SU-DHL-6 (cell line): ENCODE measurements around the gene MREG.
A peak's percentile ranks its signal among the peaks of the same experiment; 100 is the strongest.

Source experiments
- H2AFZ ChIP-seq: fragments of 200-600 bp; sonication (generic); 2 replicates; pipeline ENCODE4 v1.6.1; 2014; ENCODE audit warnings: low read depth, mild to moderate bottlenecking, moderate library complexity, mixed read lengths, antibody characterized with exemption, low read length; ENCODE audit not compliant: severe bottlenecking
- H3F3A ChIP-seq: fragments of 200-600 bp; shearing (Covaris generic); 2 replicates; pipeline ENCODE4 v1.6.0; 2016; ENCODE audit warnings: antibody characterized with exemption, mild to moderate bottlenecking; ENCODE audit not compliant: insufficient read depth
- H3K27ac ChIP-seq: fragments of 200-600 bp; sonication (generic); 2 replicates; pipeline ENCODE4 v1.5.1; 2016; ENCODE audit warnings: low read depth, mild to moderate bottlenecking, low read length, moderate library complexity, mixed read lengths
- H3K27me3 ChIP-seq: fragments of 200-600 bp; sonication (generic), shearing (Covaris generic); 2 replicates; pipeline ENCODE4 v1.6.0; 2014; ENCODE audit warnings: mild to moderate bottlenecking, low read length
- H3K36me3 ChIP-seq: fragments of 200-600 bp; sonication (generic); 2 replicates; pipeline ENCODE4 v1.6.1; 2014; ENCODE audit warnings: mild to moderate bottlenecking, low read length, mixed read lengths
- H3K4me2 ChIP-seq: fragments of 300-600, 200-600 bp; shearing (Covaris generic), sonication (generic); 2 replicates; pipeline ENCODE4 v1.6.0; 2014; ENCODE audit warnings: low read length, low read depth, mild to moderate bottlenecking; ENCODE audit not compliant: poor library complexity, severe bottlenecking
- H3K4me3 ChIP-seq: fragments of 200-600 bp; sonication (generic); 2 replicates; pipeline ENCODE4 v1.5.1; 2014; ENCODE audit warnings: antibody characterized with exemption, low read length, mild to moderate bottlenecking, mixed read lengths; ENCODE audit not compliant: insufficient read depth, poor library complexity, severe bottlenecking
- H3K79me2 ChIP-seq: fragments of 200-600 bp; sonication (generic); 2 replicates; pipeline ENCODE4 v1.6.1; 2014; ENCODE audit warnings: mild to moderate bottlenecking, low read length, moderate library complexity; ENCODE audit not compliant: insufficient read depth
- H3K9ac ChIP-seq: fragments of 200-600 bp; sonication (generic); 2 replicates; pipeline ENCODE4 v1.7.0; 2014; ENCODE audit warnings: mild to moderate bottlenecking, low read length
- H3K9me2 ChIP-seq: fragments of 200-600 bp; sonication (generic); replicated peaks from 2 replicates; pipeline ENCODE4 v1.6.1; 2014; ENCODE audit warnings: low read length; ENCODE audit not compliant: insufficient read depth
- H3K9me3 ChIP-seq: fragments of 200-600 bp; sonication (generic); 2 replicates; pipeline ENCODE4 v1.6.1; 2014; ENCODE audit warnings: low read length, mixed read lengths; ENCODE audit not compliant: insufficient read depth
- H4K20me1 ChIP-seq: fragments of 200-600 bp; sonication (generic); 2 replicates; pipeline ENCODE4 v1.6.1; 2014; ENCODE audit warnings: low read depth, mild to moderate bottlenecking, antibody characterized with exemption, low read length, moderate library complexity, mixed read lengths
- EZH2phosphoT487 ChIP-seq: fragments of 200-600 bp; sonication (generic), shearing (Covaris generic); conservative IDR thresholded peaks from 2 replicates; pipeline ENCODE4 v1.6.1; 2018; ENCODE audit warnings: mild to moderate bottlenecking, antibody characterized with exemption, low read length, moderate library complexity, mixed read lengths
- TF ChIP-seq, protein P1 (sequence below): fragments of 200-600 bp; sonication (generic); IDR thresholded peaks from one replicate; pipeline ENCODE4 v1.5.1; 2017; ENCODE audit warnings: antibody characterized with exemption, mild to moderate bottlenecking, low read length, moderate library complexity; ENCODE audit not compliant: insufficient read depth, poor library complexity, severe bottlenecking

MREG gene

DNA sequence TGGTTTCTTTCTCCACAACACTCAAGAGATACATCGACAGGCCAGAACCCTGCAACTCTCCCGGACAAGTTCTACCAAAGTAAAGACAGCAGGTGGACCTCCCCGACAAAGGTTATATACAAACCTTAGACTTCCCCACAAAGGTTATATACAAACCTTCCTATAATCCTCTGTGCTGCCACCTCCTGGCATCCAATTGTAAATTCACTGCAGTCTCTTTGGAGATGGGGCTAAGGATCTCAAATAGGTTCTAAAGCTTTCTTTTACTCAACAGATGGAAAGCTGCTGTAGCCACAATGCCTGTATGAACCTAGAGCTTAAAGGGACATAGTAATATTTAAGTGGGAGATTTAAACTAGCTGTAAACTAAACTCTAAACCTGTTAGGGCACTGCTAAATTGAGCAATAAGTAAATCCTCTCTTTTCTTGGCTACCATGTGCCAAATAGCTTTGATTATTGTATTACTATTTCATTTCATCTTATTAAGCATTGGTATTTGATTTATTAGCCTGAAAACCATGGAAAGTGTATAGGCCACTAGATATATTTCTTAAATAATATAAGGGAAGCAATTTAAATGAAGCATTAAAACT is 9.8 kb upstream of the MREG start:
- H4K20me1 ChIP-seq, result no peaks in the 10 kb centered on the region
- no peak overlapping the region for H3K9ac ChIP-seq
- H3K4me3 ChIP-seq, result no peak overlapping the region
- no peak for TF ChIP-seq EZH2phosphoT487
- TF ChIP-seq, protein P1, sequence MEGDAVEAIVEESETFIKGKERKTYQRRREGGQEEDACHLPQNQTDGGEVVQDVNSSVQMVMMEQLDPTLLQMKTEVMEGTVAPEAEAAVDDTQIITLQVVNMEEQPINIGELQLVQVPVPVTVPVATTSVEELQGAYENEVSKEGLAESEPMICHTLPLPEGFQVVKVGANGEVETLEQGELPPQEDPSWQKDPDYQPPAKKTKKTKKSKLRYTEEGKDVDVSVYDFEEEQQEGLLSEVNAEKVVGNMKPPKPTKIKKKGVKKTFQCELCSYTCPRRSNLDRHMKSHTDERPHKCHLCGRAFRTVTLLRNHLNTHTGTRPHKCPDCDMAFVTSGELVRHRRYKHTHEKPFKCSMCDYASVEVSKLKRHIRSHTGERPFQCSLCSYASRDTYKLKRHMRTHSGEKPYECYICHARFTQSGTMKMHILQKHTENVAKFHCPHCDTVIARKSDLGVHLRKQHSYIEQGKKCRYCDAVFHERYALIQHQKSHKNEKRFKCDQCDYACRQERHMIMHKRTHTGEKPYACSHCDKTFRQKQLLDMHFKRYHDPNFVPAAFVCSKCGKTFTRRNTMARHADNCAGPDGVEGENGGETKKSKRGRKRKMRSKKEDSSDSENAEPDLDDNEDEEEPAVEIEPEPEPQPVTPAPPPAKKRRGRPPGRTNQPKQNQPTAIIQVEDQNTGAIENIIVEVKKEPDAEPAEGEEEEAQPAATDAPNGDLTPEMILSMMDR, result peak; percentile 73
- no peak overlapping the region for H2AFZ ChIP-seq
- H3F3A ChIP-seq, result no peaks in the 10 kb centered on the region
- H3K9me3 ChIP-seq, result no peaks in the 10 kb centered on the region
- H3K27ac ChIP-seq, result no peak overlapping the region
- H3K79me2 ChIP-seq, result no peaks in the 10 kb centered on the region
- H3K4me2 ChIP-seq, result no peak overlapping the region
- H3K36me3 ChIP-seq, result no peaks in the 10 kb centered on the region
- H3K9me2 ChIP-seq, result no peaks in the 10 kb centered on the region
- H3K27me3 ChIP-seq, result no peaks in the 10 kb centered on the region

GRCh38 chr2:216021768-216022565 is 8.6 kb upstream of the MREG start:
- TF ChIP-seq, protein P1, result no peak
- no peak for TF ChIP-seq EZH2phosphoT487
- H4K20me1 ChIP-seq, result no peaks in the 10 kb centered on the region
- H2AFZ ChIP-seq, result no peak overlapping the region
- no peaks in the 10 kb centered on the region for H3K79me2 ChIP-seq
- H3K9me2 ChIP-seq, result no peaks in the 10 kb centered on the region
- no peaks in the 10 kb centered on the region for H3K27me3 ChIP-seq
- H3K4me2 ChIP-seq, result no peak overlapping the region
- no peaks in the 10 kb centered on the region for H3K36me3 ChIP-seq
- no peaks in the 10 kb centered on the region for H3K9me3 ChIP-seq
- no peak overlapping the region for H3K9ac ChIP-seq
- H3F3A ChIP-seq, result peaks cover 5% of the 10 kb centered on the region; the same call in 1 of the 2 replicates
- H3K27ac ChIP-seq, result no peak overlapping the region
- no peak overlapping the region for H3K4me3 ChIP-seq

DNA sequence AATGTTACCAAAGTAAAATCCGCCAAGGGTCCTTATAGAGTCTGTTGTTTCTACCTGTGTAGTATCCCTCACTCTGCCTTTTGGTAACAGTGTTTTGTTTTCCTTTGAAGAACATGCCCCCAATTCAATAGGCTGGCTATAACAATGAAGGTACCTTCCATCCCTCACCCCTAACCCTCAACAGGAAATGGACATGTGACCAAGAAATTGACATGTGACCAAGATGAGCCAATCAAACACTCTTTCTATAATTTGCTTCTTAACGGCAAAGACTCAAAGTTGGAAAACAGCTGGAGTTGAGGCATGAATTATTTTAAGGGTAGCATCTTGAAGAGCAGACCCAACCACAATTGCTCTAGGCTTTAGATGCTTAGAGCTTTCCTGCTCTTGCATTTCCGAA is 5.4 kb upstream of the MREG start:
- Histone ChIP-seq H3K9ac (no peak overlapping the region), H2AFZ (no peak overlapping the region), H3K9me3 (no peaks in the 10 kb centered on the region), H3K79me2 (no peaks in the 10 kb centered on the region), H3F3A (peaks cover 7% of the 10 kb centered on the region; the same call in 1 of the 2 replicates), H3K27ac (no peak overlapping the region), H3K36me3 (no peaks in the 10 kb centered on the region), H3K27me3 (no peaks in the 10 kb centered on the region), H3K4me3 (no peak overlapping the region), H3K9me2 (no peaks in the 10 kb centered on the region), H3K4me2 (no peak overlapping the region), H4K20me1 (no peaks in the 10 kb centered on the region)
- no peak for TF ChIP-seq EZH2phosphoT487
- TF ChIP-seq, protein P1, result no peak
